GM20000 (cell line): ENCODE data around the gene ODR4.
A peak's percentile ranks its signal among the peaks of the same experiment; 100 is the strongest.
"Not testable (repeated sequence)": the region's sequence is repeated elsewhere in the genome, so short reads cannot be mapped to it uniquely, and the experiment has no call there.

Experiments
- DNase-seq: peaks from one replicate; pipeline ENCODE4 v3.0.0; 2012; ENCODE audit warnings: low spot score
- CTCF ChIP-seq: IDR thresholded peaks from 2 replicates; pipeline ENCODE4 v1.5.1; 2012; ENCODE audit warnings: mild to moderate bottlenecking, control low read depth; ENCODE audit errors: extremely low read depth, missing control alignments

The ODR4 gene

GRCh38 chr1:186375152-186375928 is at the start of gene ODR4, which contains the start of gene TPR:
TSS of gene ODR4 (plus strand) at chr1:186375838. CDS start at chr1:186379786, 3,948 bp downstream.
TSS of gene TPR (minus strand) at chr1:186375253. CDS start at chr1:186375028, 225 bp downstream.
- DNase-seq, result peak; percentile 89
- peak; percentile 76 for TF ChIP-seq CTCF

GRCh38 chr1:186326009-186326408 is 49.6 kb upstream of the ODR4 start:
- DNase-seq, result no peak

GRCh38 chr1:186327331-186327730 is 48.3 kb upstream of the ODR4 start:
- TF ChIP-seq CTCF, result no peak
- DNase-seq, result no peak

More at GRCh38 chr1:186326009-186326408, 49.6 kb upstream of the ODR4 start:
- no peak for TF ChIP-seq CTCF

GRCh38 chr1:186330758-186331157 is 44.9 kb upstream of the ODR4 start:
- TF ChIP-seq CTCF, result no peak
- DNase-seq, result no peak

- no peak for TF ChIP-seq CTCF
- DNase-seq, result no peak
These were observed 38.1 kb upstream of the ODR4 start for GRCh38 chr1:186337554-186337953.

- DNase-seq, result no peak
- TF ChIP-seq CTCF, result no peak
These were observed 34.9 kb upstream of the ODR4 start for GRCh38 chr1:186340772-186341171.

- DNase-seq, result not testable (repeated sequence)
These were observed 27.6 kb upstream of the ODR4 start for GRCh38 chr1:186347837-186348691.
